ENCODE data around the gene IL17F. TPM values are rescaled to one million over a fixed set of nuclear protein-coding genes. Genes with fewer than 3 reads are reported as not detected.

The IL17F gene
- total and polyA plus RNA-seq, 5 donors from 2014 or later = 0.46 to 0.64 TPM; not detected in 3

GRCh38 chr6:52260634-52261033 is 16.3 kb upstream of the IL17F start:
- no peak overlapping the region for H3K4me3 Mint-ChIP-seq
- peaks cover 31% of the 10 kb centered on the region for H3K36me3 ChIP-seq (ENCODE audit: control insufficient read depth, insufficient read depth, low read length)
- H3K9me3 Mint-ChIP-seq = no peaks in the 10 kb centered on the region
- H3K27me3 Mint-ChIP-seq = peaks cover under 1% of the 10 kb centered on the region
- peaks cover under 1% of the 10 kb centered on the region for H3K27me3 ChIP-seq (ENCODE audit: control insufficient read depth, insufficient read depth, low read length)
- no peaks in the 10 kb centered on the region for H3K4me1 ChIP-seq (ENCODE audit: control insufficient read depth, insufficient read depth, low read length, poor library complexity, severe bottlenecking)
- H3K27ac ChIP-seq (ENCODE audit: insufficient read depth, low read length, poor library complexity, severe bottlenecking) = no peak overlapping the region
- H3K27ac Mint-ChIP-seq = peak overlapping the region in 1 of 3 donors; percentile 43
- peaks cover 0 to 13% (median 10%) of the 10 kb centered on the region in 4 donors for H3K4me1 Mint-ChIP-seq
- H3K36me3 Mint-ChIP-seq = peaks cover 23% of the 10 kb centered on the region
- H3K9me3 ChIP-seq (ENCODE audit: control insufficient read depth in 2 of 2, low read length in 2 of 2) = no peaks in the 10 kb centered on the region
- H3K4me3 ChIP-seq (ENCODE audit: low read depth, low read length) = no peak overlapping the region
- no peak for ATAC-seq (ENCODE audit: low read depth in 2 of 2)
- DNase-seq = no peak

GRCh38 chr6:52255434-52255833 is 11.1 kb upstream of the IL17F start:
- no peaks in the 10 kb centered on the region for H3K36me3 ChIP-seq (ENCODE audit: control insufficient read depth, insufficient read depth, low read length)
- H3K9me3 ChIP-seq (ENCODE audit: control insufficient read depth in 2 of 2, low read length in 2 of 2) = no peaks in the 10 kb centered on the region
- Mint-ChIP-seq H3K36me3 (no peaks in the 10 kb centered on the region), H3K9me3 (peaks cover 0 to 2% (median 0%) of the 10 kb centered on the region in 7 donors), H3K27me3 (peaks cover 31% of the 10 kb centered on the region), H3K4me1 (peaks cover 0 to 5% (median under 1%) of the 10 kb centered on the region in 4 donors), H3K27ac (no peak overlapping the region), H3K4me3 (no peak overlapping the region)
- ATAC-seq (ENCODE audit: low read depth in 2 of 2) = no peak
- DNase-seq = no peak
- peaks cover 12% of the 10 kb centered on the region for H3K27me3 ChIP-seq (ENCODE audit: control insufficient read depth, insufficient read depth, low read length)
- H3K4me3 ChIP-seq (ENCODE audit: low read depth, low read length) = no peak overlapping the region
- no peak overlapping the region for H3K27ac ChIP-seq (ENCODE audit: insufficient read depth, low read length, poor library complexity, severe bottlenecking)
- no peaks in the 10 kb centered on the region for H3K4me1 ChIP-seq (ENCODE audit: control insufficient read depth, insufficient read depth, low read length, poor library complexity, severe bottlenecking)

- no peak for ATAC-seq (ENCODE audit: low read depth in 2 of 2)
- Histone ChIP-seq H3K36me3 (ENCODE audit: control insufficient read depth, insufficient read depth, low read length) (no peaks in the 10 kb centered on the region), H3K4me1 (ENCODE audit: control insufficient read depth, insufficient read depth, low read length, poor library complexity, severe bottlenecking) (no peaks in the 10 kb centered on the region), H3K27ac (ENCODE audit: insufficient read depth, low read length, poor library complexity, severe bottlenecking) (no peak overlapping the region), H3K27me3 (ENCODE audit: control insufficient read depth, insufficient read depth, low read length) (peaks cover 16% of the 10 kb centered on the region), H3K9me3 (ENCODE audit: control insufficient read depth in 2 of 2, low read length in 2 of 2) (no peaks in the 10 kb centered on the region), H3K4me3 (ENCODE audit: low read depth, low read length) (no peak overlapping the region)
- H3K4me1 Mint-ChIP-seq = peaks cover 0 to 5% (median 2%) of the 10 kb centered on the region in 4 donors
- H3K27ac Mint-ChIP-seq = peak overlapping the region in 1 of 3 donors; percentile 61
- no peaks in the 10 kb centered on the region for H3K36me3 Mint-ChIP-seq
- no peak overlapping the region for H3K4me3 Mint-ChIP-seq
- peaks cover 35% of the 10 kb centered on the region for H3K27me3 Mint-ChIP-seq
- H3K9me3 Mint-ChIP-seq = peaks cover 0 to 2% (median 0%) of the 10 kb centered on the region in 7 donors
- DNase-seq = peak in 1 of 3 donors; percentile 10
Measured at GRCh38 chr6:52254731-52255378, 10.6 kb upstream of the IL17F start.

GRCh38 chr6:52253494-52253893 is 9.2 kb upstream of the IL17F start:
- no peak for ATAC-seq (ENCODE audit: low read depth in 2 of 2)
- H3K27me3 Mint-ChIP-seq = peaks cover 40% of the 10 kb centered on the region

GRCh38 chr6:52251113-52251512 is 6.8 kb upstream of the IL17F start:
- no peak overlapping the region for H3K27ac ChIP-seq (ENCODE audit: insufficient read depth, low read length, poor library complexity, severe bottlenecking)
- Mint-ChIP-seq H3K36me3 (no peaks in the 10 kb centered on the region), H3K9me3 (peaks cover 0 to 3% (median 0%) of the 10 kb centered on the region in 7 donors), H3K4me1 (peaks cover 0 to 5% (median 1%) of the 10 kb centered on the region in 4 donors), H3K27me3 (peaks cover 45% of the 10 kb centered on the region), H3K27ac (no peak overlapping the region), H3K4me3 (no peak overlapping the region)
- H3K27me3 ChIP-seq (ENCODE audit: control insufficient read depth, insufficient read depth, low read length) = peaks cover 24% of the 10 kb centered on the region
- H3K4me3 ChIP-seq (ENCODE audit: low read depth, low read length) = no peak overlapping the region
- no peaks in the 10 kb centered on the region for H3K36me3 ChIP-seq (ENCODE audit: control insufficient read depth, insufficient read depth, low read length)
- ATAC-seq (ENCODE audit: low read depth in 2 of 2) (no peak), DNase-seq (no peak)
- no peaks in the 10 kb centered on the region for H3K4me1 ChIP-seq (ENCODE audit: control insufficient read depth, insufficient read depth, low read length, poor library complexity, severe bottlenecking)
- no peaks in the 10 kb centered on the region for H3K9me3 ChIP-seq (ENCODE audit: control insufficient read depth in 2 of 2, low read length in 2 of 2)

More at GRCh38 chr6:52253494-52253893, 9.2 kb upstream of the IL17F start:
- peaks cover 0 to 2% (median 0%) of the 10 kb centered on the region in 7 donors for H3K9me3 Mint-ChIP-seq
- Histone ChIP-seq H3K27me3 (ENCODE audit: control insufficient read depth, insufficient read depth, low read length) (peaks cover 21% of the 10 kb centered on the region), H3K4me1 (ENCODE audit: control insufficient read depth, insufficient read depth, low read length, poor library complexity, severe bottlenecking) (no peaks in the 10 kb centered on the region), H3K9me3 (ENCODE audit: control insufficient read depth in 2 of 2, low read length in 2 of 2) (no peaks in the 10 kb centered on the region), H3K27ac (ENCODE audit: insufficient read depth, low read length, poor library complexity, severe bottlenecking) (no peak overlapping the region), H3K4me3 (ENCODE audit: low read depth, low read length) (no peak overlapping the region), H3K36me3 (ENCODE audit: control insufficient read depth, insufficient read depth, low read length) (no peaks in the 10 kb centered on the region)
- H3K27ac Mint-ChIP-seq = no peak overlapping the region
- H3K4me1 Mint-ChIP-seq = peaks cover 0 to 5% (median 1%) of the 10 kb centered on the region in 4 donors
- no peaks in the 10 kb centered on the region for H3K36me3 Mint-ChIP-seq
- DNase-seq = peak in 1 of 3 donors; percentile 22
- no peak overlapping the region for H3K4me3 Mint-ChIP-seq

- Mint-ChIP-seq H3K36me3 (no peaks in the 10 kb centered on the region), H3K27me3 (peaks cover 48% of the 10 kb centered on the region)
Measured at GRCh38 chr6:52249078-52249477, 4.8 kb upstream of the IL17F start.

GRCh38 chr6:52245425-52245824 is 1.1 kb upstream of the IL17F start:
- H3K36me3 Mint-ChIP-seq = no peaks in the 10 kb centered on the region
- H3K27ac Mint-ChIP-seq = no peak overlapping the region
- H3K4me1 Mint-ChIP-seq = peaks cover 0 to 3% (median 0%) of the 10 kb centered on the region in 4 donors
- H3K4me3 Mint-ChIP-seq = no peak overlapping the region
- no peak overlapping the region for H3K27ac ChIP-seq (ENCODE audit: insufficient read depth, low read length, poor library complexity, severe bottlenecking)
- H3K9me3 Mint-ChIP-seq = peaks cover 0 to 3% (median 0%) of the 10 kb centered on the region in 7 donors
- H3K4me1 ChIP-seq (ENCODE audit: control insufficient read depth, insufficient read depth, low read length, poor library complexity, severe bottlenecking) = no peaks in the 10 kb centered on the region
- H3K9me3 ChIP-seq (ENCODE audit: control insufficient read depth in 2 of 2, low read length in 2 of 2) = no peaks in the 10 kb centered on the region
- peaks cover 15% of the 10 kb centered on the region for H3K27me3 ChIP-seq (ENCODE audit: control insufficient read depth, insufficient read depth, low read length)
- no peak overlapping the region for H3K4me3 ChIP-seq (ENCODE audit: low read depth, low read length)
- no peak for DNase-seq
- peaks cover 33% of the 10 kb centered on the region for H3K27me3 Mint-ChIP-seq
- ATAC-seq (ENCODE audit: low read depth in 2 of 2) = no peak
- H3K36me3 ChIP-seq (ENCODE audit: control insufficient read depth, insufficient read depth, low read length) = no peaks in the 10 kb centered on the region

More at GRCh38 chr6:52249078-52249477, 4.8 kb upstream of the IL17F start:
- Histone ChIP-seq H3K9me3 (ENCODE audit: control insufficient read depth in 2 of 2, low read length in 2 of 2) (no peaks in the 10 kb centered on the region), H3K36me3 (ENCODE audit: control insufficient read depth, insufficient read depth, low read length) (no peaks in the 10 kb centered on the region), H3K27me3 (ENCODE audit: control insufficient read depth, insufficient read depth, low read length) (peaks cover 13% of the 10 kb centered on the region), H3K4me1 (ENCODE audit: control insufficient read depth, insufficient read depth, low read length, poor library complexity, severe bottlenecking) (no peaks in the 10 kb centered on the region), H3K27ac (ENCODE audit: insufficient read depth, low read length, poor library complexity, severe bottlenecking) (no peak overlapping the region), H3K4me3 (ENCODE audit: low read depth, low read length) (no peak overlapping the region)
- peaks cover 0 to 5% (median 1%) of the 10 kb centered on the region in 4 donors for H3K4me1 Mint-ChIP-seq
- H3K27ac Mint-ChIP-seq = no peak overlapping the region
- H3K9me3 Mint-ChIP-seq = peaks cover 0 to 3% (median 0%) of the 10 kb centered on the region in 7 donors
- ATAC-seq (ENCODE audit: low read depth in 2 of 2) (no peak), DNase-seq (no peak)
- H3K4me3 Mint-ChIP-seq = no peak overlapping the region
